ENCODE results near the gene TMEM176A.

Gene TMEM176A

GRCh38 chr7:150788474-150789269, 11.9 kb upstream of the TMEM176A start:
- Histone ChIP-seq H4K8ac (ENCODE audit: low read length) (peak overlapping the region; percentile 63), H3K4ac (ENCODE audit: low read depth in 1 of 2, low read length in 2 of 2) (peak overlapping the region in 1 of 2 experiments; percentile 11), H3K4me3 (ENCODE audit: insufficient read depth in 1 of 2, low read depth in 1 of 2, low read length in 2 of 2) (no peak overlapping the region), H3K4me2 (ENCODE audit: low read length, poor library complexity, severe bottlenecking) (no peak overlapping the region), H3K18ac (ENCODE audit: low read depth in 1 of 2, low read length in 2 of 2) (peak overlapping the region in 1 of 2 experiments; percentile 19), H3K27me3 (ENCODE audit: control insufficient read depth in 1 of 2, insufficient read depth in 1 of 2, low read length in 2 of 2) (peaks cover 4 to 20% of the 10 kb centered on the region in 2 experiments), H3K4me1 (ENCODE audit: control insufficient read depth, insufficient read depth, low read depth, low read length) (no peaks in the 10 kb centered on the region), H3K9ac (ENCODE audit: low read length) (peak overlapping the region; percentile 70), H3K27ac (ENCODE audit: low read length, poor library complexity, severe bottlenecking) (no peak overlapping the region), H3K23ac (ENCODE audit: low read length in 2 of 2) (no peak overlapping the region), H3K79me1 (replicated peaks; ENCODE audit: low read length, poor library complexity, severe bottlenecking) (no peaks in the 10 kb centered on the region), H2BK15ac (ENCODE audit: low read depth, poor library complexity, severe bottlenecking) (no peak overlapping the region), H2BK5ac (ENCODE audit: low read depth, low read length, poor library complexity, severe bottlenecking) (no peak overlapping the region), H2AFZ (ENCODE audit: low read depth, low read length) (no peak overlapping the region), H4K91ac (ENCODE audit: low read length) (peak overlapping the region; percentile 45), H2BK12ac (ENCODE audit: low read length in 2 of 2) (no peak overlapping the region), H3K14ac (ENCODE audit: low read length in 2 of 2) (no peak overlapping the region), H3K36me3 (ENCODE audit: control insufficient read depth in 1 of 2, insufficient read depth in 2 of 2, low read depth in 1 of 2, low read length in 2 of 2) (no peaks in the 10 kb centered on the region), H2BK120ac (ENCODE audit: low read depth, low read length) (no peak overlapping the region), H3K9me3 (ENCODE audit: control insufficient read depth, low read length) (no peaks in the 10 kb centered on the region), H2AK5ac (ENCODE audit: low read length, severe bottlenecking) (no peak overlapping the region)
- 90% methylated on average over 8 of the region's 9 CpGs for WGBS
- DNase-seq = no peak

GRCh38 chr7:150790416-150791075, 10.0 kb upstream of the TMEM176A start:
- no peak overlapping the region for H3K9ac ChIP-seq (ENCODE audit: low read length)
- H3K4me1 ChIP-seq (ENCODE audit: control insufficient read depth, insufficient read depth, low read depth, low read length) = no peaks in the 10 kb centered on the region
- WGBS = 71% methylated on average over 8 of the region's 9 CpGs
- H3K23ac ChIP-seq (ENCODE audit: low read length in 2 of 2) = no peak overlapping the region
- H3K79me1 ChIP-seq (replicated peaks; ENCODE audit: low read length, poor library complexity, severe bottlenecking) = no peaks in the 10 kb centered on the region
- H3K36me3 ChIP-seq (ENCODE audit: control insufficient read depth in 1 of 2, insufficient read depth in 2 of 2, low read depth in 1 of 2, low read length in 2 of 2) = no peaks in the 10 kb centered on the region
- no peak overlapping the region for H2AFZ ChIP-seq (ENCODE audit: low read depth, low read length)
- H2BK5ac ChIP-seq (ENCODE audit: low read depth, low read length, poor library complexity, severe bottlenecking) = no peak overlapping the region
- no peak for DNase-seq
- H3K4me3 ChIP-seq (ENCODE audit: insufficient read depth in 1 of 2, low read depth in 1 of 2, low read length in 2 of 2) = no peak overlapping the region
- no peak overlapping the region for H3K4ac ChIP-seq (ENCODE audit: low read depth in 1 of 2, low read length in 2 of 2)
- no peak overlapping the region for H2BK15ac ChIP-seq (ENCODE audit: low read depth, poor library complexity, severe bottlenecking)
- H3K14ac ChIP-seq (ENCODE audit: low read length in 2 of 2) = no peak overlapping the region
- peaks cover 0 to 34% of the 10 kb centered on the region in 2 experiments for H3K27me3 ChIP-seq (ENCODE audit: control insufficient read depth in 1 of 2, insufficient read depth in 1 of 2, low read length in 2 of 2)
- H4K91ac ChIP-seq (ENCODE audit: low read length) = no peak overlapping the region
- no peak overlapping the region for H2AK5ac ChIP-seq (ENCODE audit: low read length, severe bottlenecking)
- H3K18ac ChIP-seq (ENCODE audit: low read depth in 1 of 2, low read length in 2 of 2) = no peak overlapping the region
- H2BK12ac ChIP-seq (ENCODE audit: low read length in 2 of 2) = no peak overlapping the region
- H3K9me3 ChIP-seq (ENCODE audit: control insufficient read depth, low read length) = no peaks in the 10 kb centered on the region
- no peak overlapping the region for H4K8ac ChIP-seq (ENCODE audit: low read length)
- no peak overlapping the region for H3K27ac ChIP-seq (ENCODE audit: low read length, poor library complexity, severe bottlenecking)
- no peak overlapping the region for H2BK120ac ChIP-seq (ENCODE audit: low read depth, low read length)
- no peak overlapping the region for H3K4me2 ChIP-seq (ENCODE audit: low read length, poor library complexity, severe bottlenecking)

- no peak overlapping the region for H2BK5ac ChIP-seq (ENCODE audit: low read depth, low read length, poor library complexity, severe bottlenecking)
- H3K36me3 ChIP-seq (ENCODE audit: control insufficient read depth in 1 of 2, insufficient read depth in 2 of 2, low read depth in 1 of 2, low read length in 2 of 2) = no peaks in the 10 kb centered on the region
- 87% methylated on average over 3 of the region's 5 CpGs for WGBS
- no peak overlapping the region for H3K23ac ChIP-seq (ENCODE audit: low read length in 2 of 2)
- no peak overlapping the region for H3K4me3 ChIP-seq (ENCODE audit: insufficient read depth in 1 of 2, low read depth in 1 of 2, low read length in 2 of 2)
- H3K18ac ChIP-seq (ENCODE audit: low read depth in 1 of 2, low read length in 2 of 2) = no peak overlapping the region
- H2BK12ac ChIP-seq (ENCODE audit: low read length in 2 of 2) = no peak overlapping the region
- no peak overlapping the region for H3K14ac ChIP-seq (ENCODE audit: low read length in 2 of 2)
- no peak overlapping the region for H2AK5ac ChIP-seq (ENCODE audit: low read length, severe bottlenecking)
- no peak overlapping the region for H4K91ac ChIP-seq (ENCODE audit: low read length)
- H3K79me1 ChIP-seq (replicated peaks; ENCODE audit: low read length, poor library complexity, severe bottlenecking) = no peaks in the 10 kb centered on the region
- H2BK120ac ChIP-seq (ENCODE audit: low read depth, low read length) = no peak overlapping the region
- H3K9ac ChIP-seq (ENCODE audit: low read length) = no peak overlapping the region
- peaks cover 0 to 36% of the 10 kb centered on the region in 2 experiments for H3K27me3 ChIP-seq (ENCODE audit: control insufficient read depth in 1 of 2, insufficient read depth in 1 of 2, low read length in 2 of 2)
- no peak overlapping the region for H3K4ac ChIP-seq (ENCODE audit: low read depth in 1 of 2, low read length in 2 of 2)
- H3K4me2 ChIP-seq (ENCODE audit: low read length, poor library complexity, severe bottlenecking) = no peak overlapping the region
- no peaks in the 10 kb centered on the region for H3K9me3 ChIP-seq (ENCODE audit: control insufficient read depth, low read length)
- no peak overlapping the region for H4K8ac ChIP-seq (ENCODE audit: low read length)
- H3K27ac ChIP-seq (ENCODE audit: low read length, poor library complexity, severe bottlenecking) = no peak overlapping the region
- no peaks in the 10 kb centered on the region for H3K4me1 ChIP-seq (ENCODE audit: control insufficient read depth, insufficient read depth, low read depth, low read length)
- no peak overlapping the region for H2AFZ ChIP-seq (ENCODE audit: low read depth, low read length)
- DNase-seq = no peak
- H2BK15ac ChIP-seq (ENCODE audit: low read depth, poor library complexity, severe bottlenecking) = no peak overlapping the region
Observed at GRCh38 chr7:150791304-150791703, 9.3 kb upstream of the TMEM176A start.

GRCh38 chr7:150791746-150792452, 8.7 kb upstream of the TMEM176A start:
- Histone ChIP-seq H3K14ac (ENCODE audit: low read length in 2 of 2) (no peak overlapping the region), H2BK120ac (ENCODE audit: low read depth, low read length) (no peak overlapping the region), H3K4me1 (ENCODE audit: control insufficient read depth, insufficient read depth, low read depth, low read length) (no peaks in the 10 kb centered on the region), H2BK15ac (ENCODE audit: low read depth, poor library complexity, severe bottlenecking) (no peak overlapping the region), H2BK12ac (ENCODE audit: low read length in 2 of 2) (no peak overlapping the region), H3K36me3 (ENCODE audit: control insufficient read depth in 1 of 2, insufficient read depth in 2 of 2, low read depth in 1 of 2, low read length in 2 of 2) (no peaks in the 10 kb centered on the region), H2BK5ac (ENCODE audit: low read depth, low read length, poor library complexity, severe bottlenecking) (no peak overlapping the region), H3K4ac (ENCODE audit: low read depth in 1 of 2, low read length in 2 of 2) (no peak overlapping the region), H3K4me2 (ENCODE audit: low read length, poor library complexity, severe bottlenecking) (no peak overlapping the region), H3K9me3 (ENCODE audit: control insufficient read depth, low read length) (no peaks in the 10 kb centered on the region), H4K8ac (ENCODE audit: low read length) (no peak overlapping the region), H3K27ac (ENCODE audit: low read length, poor library complexity, severe bottlenecking) (no peak overlapping the region), H2AK5ac (ENCODE audit: low read length, severe bottlenecking) (no peak overlapping the region), H3K9ac (ENCODE audit: low read length) (no peak overlapping the region), H2AFZ (ENCODE audit: low read depth, low read length) (no peak overlapping the region), H4K91ac (ENCODE audit: low read length) (no peak overlapping the region), H3K79me1 (replicated peaks; ENCODE audit: low read length, poor library complexity, severe bottlenecking) (no peaks in the 10 kb centered on the region), H3K27me3 (ENCODE audit: control insufficient read depth in 1 of 2, insufficient read depth in 1 of 2, low read length in 2 of 2) (peaks cover 0 to 36% of the 10 kb centered on the region in 2 experiments), H3K18ac (ENCODE audit: low read depth in 1 of 2, low read length in 2 of 2) (no peak overlapping the region), H3K23ac (ENCODE audit: low read length in 2 of 2) (no peak overlapping the region), H3K4me3 (ENCODE audit: insufficient read depth in 1 of 2, low read depth in 1 of 2, low read length in 2 of 2) (no peak overlapping the region)
- no peak for DNase-seq
- whole genome bisulfite sequencing = 76% methylated on average over 12 of the region's 12 CpGs

Data from mesenchymal stem cell (in vitro differentiated cells and primary cell).